ENCODE results near the gene HNRNPU. TPM values are rescaled to one million over a fixed set of nuclear protein-coding genes. Genes with fewer than 3 reads are reported as not detected.

The HNRNPU gene
- total RNA-seq, 1 experiment from 2014 or later, result 536 TPM

- Mint-ChIP-seq H3K27me3 (ENCODE audit: low read depth) (no peaks in the 10 kb centered on the region), H3K4me1 (peaks cover 17% of the 10 kb centered on the region), H3K36me3 (no peaks in the 10 kb centered on the region), H3K9me3 (peaks cover under 1% of the 10 kb centered on the region), H3K4me3 (no peak overlapping the region), H3K27ac (no peak overlapping the region; the same call in 1 of the 2 replicates)
- no peak for TF ChIP-seq FOXK1 (CRISPR knock-in tag; IDR thresholded peaks at IDR 0.05)
- TF ChIP-seq JAZF1 (CRISPR knock-in tag; IDR thresholded peaks at IDR 0.05), result no peak
- no peak for TF ChIP-seq FOXP4 (CRISPR knock-in tag; IDR thresholded peaks at IDR 0.05)
- no peak for TF ChIP-seq OVOL2 (CRISPR knock-in tag; IDR thresholded peaks at IDR 0.05; ENCODE audit: borderline replicate concordance)
- no peak for TF ChIP-seq FOXP1 (CRISPR knock-in tag; IDR thresholded peaks at IDR 0.05; ENCODE audit: borderline replicate concordance)
- TF ChIP-seq SOX15 (CRISPR knock-in tag; IDR thresholded peaks at IDR 0.05), result no peak
- TF ChIP-seq ZNF532 (CRISPR knock-in tag; IDR thresholded peaks at IDR 0.05; ENCODE audit: borderline replicate concordance), result no peak
- no peak for TF ChIP-seq ELF4 (CRISPR knock-in tag; IDR thresholded peaks at IDR 0.05; ENCODE audit: low read depth)
- TF ChIP-seq USF1 (CRISPR knock-in tag; IDR thresholded peaks at IDR 0.05), result no peak
- no peak for TF ChIP-seq E2F5 (CRISPR knock-in tag; IDR thresholded peaks at IDR 0.05)
- TF ChIP-seq EMX1 (CRISPR knock-in tag; IDR thresholded peaks at IDR 0.05), result no peak
- TF ChIP-seq SMAD3 (CRISPR knock-in tag; IDR thresholded peaks at IDR 0.05; ENCODE audit: borderline replicate concordance), result no peak
- TF ChIP-seq USF2 (CRISPR knock-in tag; IDR thresholded peaks at IDR 0.05), result no peak
- TF ChIP-seq STAT6 (CRISPR knock-in tag; conservative IDR thresholded peaks at IDR 0.05; ENCODE audit: low read depth), result no peak
- no peak for TF ChIP-seq PREB (CRISPR knock-in tag; IDR thresholded peaks at IDR 0.05; ENCODE audit: borderline replicate concordance)
- TF ChIP-seq ZNF138 (CRISPR knock-in tag; conservative IDR thresholded peaks at IDR 0.05), result no peak
- ATAC-seq (no peak), DNase-seq (ENCODE audit: low spot score) (no peak)
- POLR2A ChIA-PET, result no interaction called here
- CTCF ChIA-PET, result no interaction called here
These were observed 33.3 kb upstream of the HNRNPU start for GRCh38 chr1:244897476-244898254.

Measured in WTC11 (cell line).